ENCODE results near the gene ATXN1. TPM values are rescaled to one million over a fixed set of nuclear protein-coding genes. Genes with fewer than 3 reads are reported as not detected.
A peak's percentile ranks its signal among the peaks of the same experiment; 100 is the strongest.

ATXN1 gene
- polyA plus RNA-seq, 12 donors, result 13.3 to 51.7 (median 17.6) TPM

- peak; percentile 60 for DNase-seq
Observed at GRCh38 chr6:16762550-16763477, 1.6 kb upstream of the ATXN1 start.

- no peak for DNase-seq
Observed at GRCh38 chr6:16762268-16762549, 949 bp upstream of the ATXN1 start.

- peak; percentile 85 for DNase-seq
Observed at GRCh38 chr6:16761471-16762267, 409 bp upstream of the ATXN1 start.

- DNase-seq, result peak; percentile 87
Observed at GRCh38 chr6:16759646-16760515, 1.4 kb downstream of the ATXN1 start.

- DNase-seq, result peak; percentile 60
Observed at GRCh38 chr6:16759181-16759645, 2.0 kb downstream of the ATXN1 start.

- no peak for DNase-seq
Observed at GRCh38 chr6:16758163-16758975, 2.9 kb downstream of the ATXN1 start.

GRCh38 chr6:16757332-16757731 is 3.9 kb downstream of the ATXN1 start:
- no peak for DNase-seq

- DNase-seq, result no peak
Observed at GRCh38 chr6:16756660-16757255, 4.5 kb downstream of the ATXN1 start.

- no peak for DNase-seq
Observed at GRCh38 chr6:16755544-16755943, 5.7 kb downstream of the ATXN1 start.

GRCh38 chr6:16754876-16755275 is 6.4 kb downstream of the ATXN1 start:
- DNase-seq, result no peak

GRCh38 chr6:16754274-16754673 is 7.0 kb downstream of the ATXN1 start:
- DNase-seq, result no peak

GRCh38 chr6:16753341-16753740 is 7.9 kb downstream of the ATXN1 start:
- DNase-seq, result no peak

GRCh38 chr6:16752206-16752866 is 8.9 kb downstream of the ATXN1 start:
- DNase-seq, result no peak

GRCh38 chr6:16751251-16751946 is 9.9 kb downstream of the ATXN1 start:
- DNase-seq, result no peak

GRCh38 chr6:16750566-16750965 is 10.7 kb downstream of the ATXN1 start:
- no peak for DNase-seq

- no peak for DNase-seq
Observed at GRCh38 chr6:16749516-16750485, 11.5 kb downstream of the ATXN1 start.

- no peak for DNase-seq
Observed at GRCh38 chr6:16748025-16748319, 13.3 kb downstream of the ATXN1 start.
